Vagina (tissue), 2 donors: ENCODE data around the gene GPR33. TPM values are rescaled to one million over a fixed set of nuclear protein-coding genes. Genes with fewer than 3 reads are reported as not detected.
A peak's percentile ranks its signal among the peaks of the same experiment; 100 is the strongest.

Experiments used
- DNase-seq, 2 donors: peaks; one replicate each; pipeline ENCODE4 v3.0.0-alpha.2; 2017; ENCODE audit errors: extremely low spot score in 2 of 2
- H3K27ac ChIP-seq: fragments of 200-600 bp; sonication (generic); one replicate; pipeline ENCODE4 v1.5.1; 2019
- H3K27me3 ChIP-seq: fragments of 200-600 bp; sonication (generic); one replicate; pipeline ENCODE4 v1.5.1; 2019
- H3K36me3 ChIP-seq, 2 donors: fragments of 200-600 bp; sonication (generic); one replicate each; pipeline ENCODE4 v1.5.1; 2017 to 2019
- H3K4me1 ChIP-seq: fragments of 200-600 bp; sonication (generic); one replicate; pipeline ENCODE4 v1.5.1; 2019
- H3K4me3 ChIP-seq, 2 donors: fragments of 200-600 bp; sonication (generic); 1 replicate in 1 of 2; 2 replicates in 1 of 2; pipeline ENCODE4 v1.5.1; 2016 to 2019
- H3K9me3 ChIP-seq: fragments of 200-600 bp; sonication (generic); one replicate; pipeline ENCODE4 v1.5.1; 2019
- POLR2A ChIP-seq, 2 donors: fragments of 450-650 bp; IDR thresholded peaks; one replicate each; pipeline ENCODE4 v1.6.1; 2017; ENCODE audit warnings: antibody characterized with exemption in 2 of 2, mild to moderate bottlenecking in 2 of 2, moderate library complexity in 2 of 2
- POLR2AphosphoS5 ChIP-seq, 2 donors: sonication (generic); formaldehyde crosslinking; IDR thresholded peaks; one replicate each; pipeline ENCODE4 v1.9.0; 2017; ENCODE audit warnings: antibody characterized with exemption in 2 of 2, mild to moderate bottlenecking in 2 of 2, low read depth in 1 of 2; ENCODE audit not compliant: insufficient read depth in 1 of 2
- intact Hi-C: fragments of 100-400 bp; cut with DNase I; formaldehyde crosslinking; loops from one replicate; pipeline ENCODE4 v1.15.1; 2023
- total RNA-seq: library from RNA; depleted of rRNA; stranded (reverse); fragments of >200 nt; gene quantifications from one replicate; pipeline ENCODE4 v1.2.3, GENCODE V29; 2016
- TF ChIP-seq, protein P1 (sequence below), 3 experiments: fragments of 450-650 bp in 2 of 3; fragments of 200-600 bp in 1 of 3; sonication (generic) in 1 of 3; IDR thresholded peaks; one replicate each; pipeline ENCODE4 v1.5.1; 2017 to 2019; ENCODE audit warnings: antibody characterized with exemption in 3 of 3, mild to moderate bottlenecking in 2 of 3, moderate library complexity in 2 of 3

Gene GPR33
- total RNA-seq, 1 donor from 2014 or later, result not detected

DNA sequence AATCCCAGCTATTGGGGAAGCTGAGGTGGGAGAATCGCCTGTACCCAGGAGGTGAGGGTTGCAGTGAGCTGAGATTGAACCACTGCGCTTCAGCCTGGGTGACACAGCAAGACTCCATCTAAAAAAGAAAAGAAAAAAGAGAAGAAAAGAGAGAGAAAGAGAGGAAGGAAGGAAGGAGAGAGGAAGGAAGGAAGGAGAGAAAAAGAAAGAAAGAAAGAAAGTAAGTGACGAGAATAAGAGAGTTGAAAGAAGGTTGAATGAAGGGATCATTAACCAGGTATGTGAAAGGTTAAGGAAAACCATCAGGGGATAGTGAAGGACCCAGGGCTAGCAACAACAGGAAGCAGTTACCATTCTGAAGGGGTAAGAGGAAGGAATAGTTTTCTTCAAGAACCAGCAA, 26.3 kb downstream of the GPR33 start:
- no peak overlapping the region for H3K4me3 ChIP-seq
- peaks cover 3% of the 10 kb centered on the region for H3K4me1 ChIP-seq
- H3K27me3 ChIP-seq, result no peaks in the 10 kb centered on the region
- intact Hi-C loops, result no loop called here
- H3K36me3 ChIP-seq, result no peaks in the 10 kb centered on the region
- H3K27ac ChIP-seq, result no peak overlapping the region
- H3K9me3 ChIP-seq, result no peaks in the 10 kb centered on the region
- no peak for DNase-seq
- TF ChIP-seq, protein P1, sequence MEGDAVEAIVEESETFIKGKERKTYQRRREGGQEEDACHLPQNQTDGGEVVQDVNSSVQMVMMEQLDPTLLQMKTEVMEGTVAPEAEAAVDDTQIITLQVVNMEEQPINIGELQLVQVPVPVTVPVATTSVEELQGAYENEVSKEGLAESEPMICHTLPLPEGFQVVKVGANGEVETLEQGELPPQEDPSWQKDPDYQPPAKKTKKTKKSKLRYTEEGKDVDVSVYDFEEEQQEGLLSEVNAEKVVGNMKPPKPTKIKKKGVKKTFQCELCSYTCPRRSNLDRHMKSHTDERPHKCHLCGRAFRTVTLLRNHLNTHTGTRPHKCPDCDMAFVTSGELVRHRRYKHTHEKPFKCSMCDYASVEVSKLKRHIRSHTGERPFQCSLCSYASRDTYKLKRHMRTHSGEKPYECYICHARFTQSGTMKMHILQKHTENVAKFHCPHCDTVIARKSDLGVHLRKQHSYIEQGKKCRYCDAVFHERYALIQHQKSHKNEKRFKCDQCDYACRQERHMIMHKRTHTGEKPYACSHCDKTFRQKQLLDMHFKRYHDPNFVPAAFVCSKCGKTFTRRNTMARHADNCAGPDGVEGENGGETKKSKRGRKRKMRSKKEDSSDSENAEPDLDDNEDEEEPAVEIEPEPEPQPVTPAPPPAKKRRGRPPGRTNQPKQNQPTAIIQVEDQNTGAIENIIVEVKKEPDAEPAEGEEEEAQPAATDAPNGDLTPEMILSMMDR (IDR thresholded peaks at IDR 0.05), result no peak
- TF ChIP-seq POLR2A (IDR thresholded peaks at IDR 0.05), result no peak
- no peak for TF ChIP-seq POLR2AphosphoS5 (IDR thresholded peaks at IDR 0.05; ENCODE audit: insufficient read depth in 1 of 2, low read depth in 1 of 2)

DNA sequence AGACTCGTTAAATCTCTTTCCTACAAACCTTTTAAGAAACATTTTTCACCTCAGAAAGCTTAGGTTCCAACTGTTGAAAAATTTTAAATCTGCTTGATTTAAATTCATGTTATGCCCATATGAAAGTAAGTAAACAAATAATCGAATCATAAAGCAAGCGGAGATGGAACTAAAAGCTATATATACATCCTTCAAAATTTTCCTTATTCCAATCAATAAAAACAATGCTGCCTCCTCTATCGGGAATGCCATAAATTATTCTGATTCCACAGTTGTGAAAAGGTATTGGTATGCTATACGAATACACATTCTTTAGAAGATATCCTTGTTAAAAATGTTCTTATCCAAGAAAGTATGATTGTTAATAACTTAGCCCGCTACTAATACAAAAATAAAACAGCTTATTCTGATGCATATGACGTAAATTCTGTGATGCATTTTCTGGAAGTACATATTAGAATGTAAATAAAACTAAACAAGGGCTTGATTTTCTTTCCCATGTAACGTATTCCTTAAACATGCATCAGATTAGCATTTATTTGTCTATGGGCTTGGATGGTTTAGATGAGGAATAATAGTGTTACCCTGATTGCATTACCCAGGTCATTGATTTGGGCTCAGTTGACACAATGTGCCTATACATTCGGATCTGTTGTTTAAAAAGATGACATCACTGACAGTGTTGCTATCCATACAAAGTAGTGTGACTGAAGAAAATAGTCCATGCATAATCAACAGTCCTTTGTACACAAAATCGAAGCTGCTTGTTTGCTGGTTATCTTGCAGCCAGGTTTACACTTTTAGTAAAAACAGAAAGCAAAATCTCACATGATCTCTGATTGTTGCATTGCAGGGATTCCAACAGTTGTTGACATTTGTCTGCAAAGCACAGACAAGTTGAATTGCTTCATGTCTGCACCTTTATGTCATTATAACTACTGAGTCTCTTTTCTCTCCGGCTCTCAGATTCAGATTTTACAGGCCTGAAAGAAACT, 29.9 kb downstream of the GPR33 start:
- DNase-seq, result no peak
- peak overlapping the region; percentile 77 for H3K4me3 ChIP-seq
- H3K36me3 ChIP-seq, result no peaks in the 10 kb centered on the region
- TF ChIP-seq, protein P1 (IDR thresholded peaks at IDR 0.05), result no peak
- TF ChIP-seq POLR2AphosphoS5 (IDR thresholded peaks at IDR 0.05; ENCODE audit: insufficient read depth in 1 of 2, low read depth in 1 of 2) (no peak), POLR2A (IDR thresholded peaks at IDR 0.05) (no peak)
- peak overlapping the region; percentile 78 for H3K27ac ChIP-seq
- H3K27me3 ChIP-seq, result no peaks in the 10 kb centered on the region
- intact Hi-C loops, result no loop called here
- H3K4me1 ChIP-seq, result peaks cover 28% of the 10 kb centered on the region
- H3K9me3 ChIP-seq, result no peaks in the 10 kb centered on the region

DNA sequence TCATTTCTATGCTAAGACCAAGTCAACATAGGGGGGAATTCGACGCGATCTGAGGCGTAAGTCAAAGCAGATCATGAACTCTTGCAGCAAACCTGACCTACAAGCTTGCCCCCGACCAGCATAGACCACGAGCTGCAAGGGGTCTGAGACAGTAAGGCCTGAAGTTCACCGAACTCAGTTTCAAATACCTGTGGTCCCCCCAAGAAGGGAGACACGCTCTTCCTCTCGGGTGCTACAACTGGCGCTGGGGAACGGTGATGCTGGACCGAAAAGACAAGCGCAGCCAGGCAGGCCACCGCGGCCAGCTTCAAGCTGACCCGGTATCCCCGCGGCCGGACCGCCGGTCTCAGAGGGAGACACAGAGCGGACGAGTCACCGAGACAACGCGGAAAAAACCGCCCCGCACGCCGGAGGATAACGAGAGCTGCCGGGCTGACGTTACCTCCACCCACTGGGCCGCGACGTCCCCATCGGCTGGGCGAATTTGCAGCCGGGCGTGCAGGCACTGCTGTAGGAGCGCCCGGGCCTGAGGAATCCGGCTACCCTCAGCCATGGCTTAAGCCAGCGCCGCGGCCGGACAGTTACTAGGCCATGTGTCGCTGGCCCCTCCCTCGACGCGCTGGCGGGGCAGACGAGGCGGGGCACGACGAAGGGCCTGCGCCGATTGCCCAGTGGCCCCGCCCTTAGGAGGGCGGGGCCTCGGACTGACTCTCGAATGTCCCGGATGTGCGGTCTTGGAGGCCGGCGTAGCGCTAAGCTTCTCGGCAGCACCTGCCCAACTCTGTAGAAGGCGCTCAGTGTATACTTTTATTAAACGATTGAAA, 30.8 kb downstream of the GPR33 start, which contains the start of gene DTD2:
TSS of gene DTD2 (minus strand) at position 666 of the 824 bp plus-strand sequence. CDS start at position 553, 113 bp downstream.
- Histone ChIP-seq H3K27me3 (no peaks in the 10 kb centered on the region), H3K4me3 (peak within 1 kb of the TSS; percentile 77), H3K4me1 (peaks cover 28% of the 10 kb centered on the region), H3K27ac (peak within 1 kb of the TSS; percentile 78), H3K36me3 (peaks cover 0 to 5% of the 10 kb centered on the region in 2 donors), H3K9me3 (no peaks in the 10 kb centered on the region)
- TF ChIP-seq POLR2A (IDR thresholded peaks at IDR 0.05) (peak in 1 of 2 donors; percentile 50), POLR2AphosphoS5 (IDR thresholded peaks at IDR 0.05; ENCODE audit: insufficient read depth in 1 of 2, low read depth in 1 of 2) (peak; percentile 91 to 92)
- TF ChIP-seq, protein P1 (IDR thresholded peaks at IDR 0.05), result no peak
- intact Hi-C loops, result no loop called here
- peak; percentile 93 to 96 for DNase-seq

DNA sequence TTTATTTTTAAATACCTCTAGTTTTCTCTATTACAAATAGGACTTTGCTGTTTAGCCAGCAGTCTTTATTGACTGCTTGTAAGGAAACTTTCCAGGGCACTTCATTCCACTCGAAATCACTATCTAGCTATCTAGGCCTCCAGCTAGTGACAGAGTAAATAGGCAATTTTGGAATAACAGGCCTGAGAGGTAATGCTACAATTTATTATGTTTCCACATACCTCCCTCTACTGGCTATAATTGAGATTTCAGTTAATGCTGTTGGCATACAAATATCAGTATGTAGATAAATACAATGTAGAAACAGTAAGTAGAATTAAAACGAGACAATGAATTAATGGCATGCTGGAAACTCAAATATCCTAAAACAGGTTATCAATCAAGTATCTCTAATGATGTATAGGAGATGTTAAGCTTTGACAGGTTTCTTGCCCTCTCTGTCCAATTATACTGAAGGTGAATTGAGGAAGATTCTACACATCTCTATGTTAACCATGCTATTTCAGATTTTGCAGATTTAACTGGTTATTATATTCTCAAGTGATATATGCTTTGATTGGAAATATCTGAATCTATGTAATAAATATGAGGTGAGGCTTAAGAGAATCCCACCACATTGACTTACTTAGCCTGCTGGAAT, 37.7 kb downstream of the GPR33 start:
- TF ChIP-seq, protein P1 (IDR thresholded peaks at IDR 0.05), result peak in 2 of 3 experiments; percentile 25 to 47
- TF ChIP-seq POLR2AphosphoS5 (IDR thresholded peaks at IDR 0.05; ENCODE audit: insufficient read depth in 1 of 2, low read depth in 1 of 2), result no peak
- no peak for TF ChIP-seq POLR2A (IDR thresholded peaks at IDR 0.05)
- Histone ChIP-seq H3K36me3 (peaks cover 0 to 19% of the 10 kb centered on the region in 2 donors), H3K4me1 (peaks cover 11% of the 10 kb centered on the region), H3K4me3 (no peak overlapping the region), H3K27me3 (no peaks in the 10 kb centered on the region), H3K27ac (no peak overlapping the region), H3K9me3 (no peaks in the 10 kb centered on the region)
- intact Hi-C loops, result no loop called here
- no peak for DNase-seq
